Cerebellar nuclear complex (tissue), 1 donor: ENCODE results near the gene GNB1L.
"Not testable (repeated sequence)": the region's sequence is repeated elsewhere in the genome, so short reads cannot be mapped to it uniquely, and the experiment has no call there.

Experiments used
- DNase-seq, 2 experiments: peaks; one replicate each; lab custom pipeline; 2025; lab: John Stamatoyannopoulos, UW

GNB1L gene

DNA sequence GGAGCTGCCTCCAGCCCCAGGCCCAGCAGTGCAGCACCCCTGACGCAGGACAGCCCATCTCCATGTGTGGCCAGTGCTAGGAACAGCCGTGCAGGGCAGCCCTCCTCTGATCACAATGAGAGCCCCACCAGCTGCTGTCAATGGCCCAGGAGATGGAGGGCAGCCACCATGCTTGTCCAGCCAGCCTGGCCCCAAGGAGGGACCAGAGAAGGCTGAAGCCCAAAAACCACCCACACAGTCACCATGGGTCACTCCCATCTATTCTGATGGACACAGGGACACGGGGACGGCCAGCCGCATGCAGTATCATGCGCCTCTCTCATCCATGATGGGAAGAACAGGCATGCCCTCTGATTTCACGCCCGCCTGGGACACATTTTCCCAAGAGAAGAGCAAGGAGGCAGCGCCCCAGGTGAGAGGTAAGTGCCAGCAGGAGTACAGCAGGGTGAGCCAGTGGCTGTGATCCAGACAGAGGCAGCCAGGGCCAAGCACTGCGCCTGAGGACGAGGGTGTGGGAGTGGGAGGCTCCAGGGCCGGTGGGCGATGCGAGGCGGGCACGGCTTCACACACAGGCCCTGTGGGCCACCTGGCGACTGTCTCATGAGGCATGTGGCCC is 33.6 kb upstream of the GNB1L start:
- no peak for DNase-seq

DNA sequence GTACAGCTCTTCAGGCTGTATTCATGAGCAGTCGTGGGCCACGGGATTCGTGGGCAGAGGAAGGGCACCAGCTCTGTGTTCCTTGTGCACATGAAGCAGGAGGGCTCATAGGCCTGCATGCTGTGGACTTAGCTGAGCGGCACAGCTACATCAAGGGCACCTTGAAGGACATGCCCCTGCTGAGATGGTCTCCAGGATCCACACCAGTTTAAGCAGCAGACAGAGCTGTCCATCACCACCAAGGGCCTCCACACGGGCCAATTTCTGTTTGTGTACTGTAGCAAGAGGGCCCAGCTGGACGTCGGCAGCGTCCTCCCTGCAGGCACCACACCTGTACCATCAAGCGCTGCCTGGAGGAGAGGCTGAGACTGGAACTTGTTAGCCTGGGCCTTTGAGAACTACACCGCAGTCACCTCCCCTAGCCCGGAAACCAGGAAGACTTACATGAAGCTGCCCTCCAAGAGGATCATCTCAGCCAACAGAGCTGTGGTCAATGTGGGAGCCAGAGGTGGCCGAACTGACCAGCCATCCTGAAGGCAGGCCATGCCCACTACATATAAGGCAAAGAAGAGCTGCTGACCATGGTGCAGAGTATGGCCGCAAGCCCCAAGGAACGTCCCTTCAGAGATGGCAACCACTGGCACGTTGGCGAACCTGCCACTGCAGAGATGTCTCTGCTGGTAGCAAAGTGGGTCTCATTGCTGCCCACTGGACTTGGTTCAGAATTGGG is 32.7 kb upstream of the GNB1L start:
- DNase-seq = no peak

DNA sequence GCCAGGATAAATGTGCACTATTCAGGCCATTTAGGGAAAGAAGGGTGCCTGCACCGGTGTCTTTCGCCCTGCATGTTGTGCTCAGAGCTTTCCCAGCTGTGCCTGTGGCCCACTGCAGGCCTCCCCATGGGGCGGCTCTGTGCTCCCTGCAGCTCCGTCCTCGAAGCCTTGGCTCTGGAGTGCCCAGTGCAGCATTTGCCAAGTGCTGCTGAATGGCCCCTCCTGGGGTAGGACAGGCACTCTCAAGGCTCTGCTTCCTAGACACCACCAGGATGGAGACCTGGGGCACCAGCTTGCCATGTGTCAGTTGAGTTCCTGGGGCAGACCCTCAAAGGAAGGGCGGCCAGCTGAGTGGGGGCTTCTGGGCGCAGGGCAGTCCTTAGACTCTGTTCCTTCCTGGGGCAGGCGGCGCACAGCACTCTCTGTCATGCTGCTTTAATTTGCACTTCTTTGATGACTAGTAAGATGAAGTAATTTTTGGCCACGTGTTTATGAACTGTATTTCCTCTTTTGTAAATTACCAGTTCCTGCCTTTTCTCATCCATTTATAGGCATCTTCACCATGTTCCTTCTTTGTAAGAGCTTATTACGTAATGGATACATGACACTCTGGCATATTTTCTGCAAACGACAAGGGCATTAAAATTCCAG is 32.1 kb upstream of the GNB1L start:
- DNase-seq = no peak

DNA sequence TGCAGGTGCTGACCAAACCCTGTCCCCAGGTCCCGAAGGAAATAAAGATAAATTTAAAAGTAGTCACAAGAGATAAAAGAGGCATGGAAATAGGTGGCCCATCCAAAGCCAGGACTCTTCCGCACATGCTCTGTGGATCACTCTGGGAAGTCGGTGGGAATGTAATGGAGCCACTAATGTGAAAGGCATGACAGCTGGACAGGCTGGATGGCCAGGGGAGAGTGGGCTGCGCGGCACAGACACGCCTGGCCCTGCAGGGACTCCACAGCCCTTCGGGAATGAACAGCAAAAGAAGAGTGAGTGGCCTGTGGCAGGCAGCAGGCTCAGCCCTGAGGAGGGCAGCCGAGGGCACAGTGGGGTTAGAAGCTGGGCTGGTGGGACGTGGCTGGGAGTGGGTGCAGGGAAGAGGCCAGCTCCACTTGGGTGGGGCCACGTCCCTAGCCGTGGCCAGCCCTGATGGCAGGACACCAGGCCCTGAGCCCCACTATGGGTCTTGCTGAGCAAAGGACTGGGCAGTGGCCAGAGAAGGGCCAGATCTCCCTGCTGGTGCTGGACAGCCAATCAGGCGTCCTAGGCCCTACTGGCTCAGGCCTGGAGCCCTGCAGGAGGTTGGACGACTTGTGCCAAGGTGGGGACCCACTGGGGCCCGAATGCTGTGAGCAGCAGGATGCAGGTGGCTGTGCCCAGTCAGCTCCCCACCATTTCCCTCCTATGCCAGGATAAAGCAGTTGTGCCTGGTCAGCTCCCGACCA is 31.3 kb upstream of the GNB1L start:
- no peak for DNase-seq

DNA sequence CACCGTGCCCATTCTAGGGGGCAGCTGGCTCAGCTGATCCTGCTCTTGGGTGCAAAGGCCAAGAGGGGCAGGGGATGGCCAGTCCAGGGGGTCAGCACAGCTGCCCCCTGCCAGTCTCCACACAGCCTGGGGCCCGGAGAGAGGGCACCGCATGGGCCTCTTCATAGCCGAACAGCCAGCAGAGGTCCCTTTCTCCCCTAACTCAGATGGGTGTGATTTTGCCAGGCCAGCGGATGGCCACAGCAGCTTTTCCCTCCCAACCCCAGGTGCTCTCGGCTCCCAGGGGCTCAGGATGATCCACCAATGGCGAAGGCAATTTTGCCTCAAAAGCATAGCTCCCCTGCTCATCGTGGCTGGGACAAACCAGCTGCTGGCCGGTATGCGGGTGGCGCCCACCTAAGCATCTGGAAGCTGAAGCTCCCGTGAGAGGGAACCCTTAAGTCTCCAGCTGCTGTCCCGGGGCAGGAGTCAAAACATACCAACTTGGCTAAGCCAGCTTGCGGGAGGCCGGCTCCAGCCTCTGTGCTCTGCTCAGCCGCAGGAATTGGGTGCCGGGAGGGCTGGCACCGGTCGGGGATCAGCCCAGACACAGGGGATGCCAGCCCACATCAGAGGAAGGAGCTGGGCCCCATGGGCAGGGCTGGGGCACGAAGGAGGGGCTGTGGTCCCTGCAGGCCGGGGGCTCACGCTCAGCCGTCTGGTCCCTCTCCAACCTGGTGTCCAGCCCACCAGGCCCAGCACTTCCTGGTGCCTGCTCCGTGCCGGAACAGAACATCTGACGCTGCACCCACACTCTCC is 30.5 kb upstream of the GNB1L start:
- DNase-seq = no peak

DNA sequence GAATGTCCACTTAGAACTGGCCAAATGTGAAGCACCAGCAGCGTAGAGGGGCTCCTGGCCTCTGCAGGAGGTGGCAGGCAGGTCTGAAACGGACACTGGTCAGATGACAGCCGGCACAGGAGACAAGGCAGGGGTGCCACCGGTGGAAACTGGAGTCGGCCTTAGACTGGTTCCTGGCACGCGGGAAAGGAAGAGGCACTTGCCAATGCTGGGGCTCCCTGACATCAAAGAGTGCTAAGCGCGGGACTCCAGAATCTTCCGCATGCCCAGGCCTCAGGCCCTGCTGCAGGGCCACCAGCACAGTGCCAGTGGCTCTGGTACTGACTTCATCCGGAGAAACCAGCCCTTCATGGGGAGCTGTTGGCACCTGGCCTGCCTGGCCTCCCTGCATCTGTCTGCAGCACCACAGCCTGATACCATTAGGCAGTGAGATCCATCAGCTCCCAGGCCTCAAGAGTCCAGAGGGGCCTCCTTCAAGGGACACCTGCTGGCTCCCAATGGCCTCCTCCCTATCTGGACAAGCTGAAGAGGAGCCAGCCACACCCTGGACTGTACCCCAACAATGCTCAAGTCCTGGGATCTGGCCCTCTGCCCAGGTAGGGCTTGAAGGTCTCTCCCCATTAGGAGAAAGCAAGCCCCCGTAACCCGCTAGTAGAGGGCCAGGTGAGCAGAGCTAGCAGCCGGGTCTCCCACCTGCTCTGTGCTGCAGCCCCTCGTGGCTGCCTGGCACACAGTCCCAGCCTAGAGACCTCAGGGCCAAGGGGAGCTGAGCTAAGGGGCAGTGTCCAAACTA is 29.7 kb upstream of the GNB1L start:
- DNase-seq = no peak

DNA sequence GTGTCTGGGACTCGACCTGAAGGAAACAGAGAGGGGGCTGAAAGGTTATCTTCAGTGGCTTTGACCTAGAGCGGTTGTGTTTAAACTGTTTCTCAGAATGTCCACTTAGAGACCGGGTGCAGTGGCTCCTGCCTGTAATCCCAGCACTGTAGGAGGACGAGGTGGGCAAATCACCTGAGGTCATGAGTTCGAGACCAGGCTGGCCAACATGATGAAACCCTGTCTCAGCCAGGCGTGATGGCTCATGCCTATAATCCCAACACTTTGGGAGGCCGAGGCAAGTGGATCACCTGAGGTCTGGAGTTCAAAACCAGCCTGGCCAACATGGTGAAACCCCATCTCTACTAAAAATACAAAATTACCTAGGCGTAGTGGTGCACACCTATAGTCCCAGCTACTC is 28.8 kb upstream of the GNB1L start:
- not testable (repeated sequence) for DNase-seq

DNA sequence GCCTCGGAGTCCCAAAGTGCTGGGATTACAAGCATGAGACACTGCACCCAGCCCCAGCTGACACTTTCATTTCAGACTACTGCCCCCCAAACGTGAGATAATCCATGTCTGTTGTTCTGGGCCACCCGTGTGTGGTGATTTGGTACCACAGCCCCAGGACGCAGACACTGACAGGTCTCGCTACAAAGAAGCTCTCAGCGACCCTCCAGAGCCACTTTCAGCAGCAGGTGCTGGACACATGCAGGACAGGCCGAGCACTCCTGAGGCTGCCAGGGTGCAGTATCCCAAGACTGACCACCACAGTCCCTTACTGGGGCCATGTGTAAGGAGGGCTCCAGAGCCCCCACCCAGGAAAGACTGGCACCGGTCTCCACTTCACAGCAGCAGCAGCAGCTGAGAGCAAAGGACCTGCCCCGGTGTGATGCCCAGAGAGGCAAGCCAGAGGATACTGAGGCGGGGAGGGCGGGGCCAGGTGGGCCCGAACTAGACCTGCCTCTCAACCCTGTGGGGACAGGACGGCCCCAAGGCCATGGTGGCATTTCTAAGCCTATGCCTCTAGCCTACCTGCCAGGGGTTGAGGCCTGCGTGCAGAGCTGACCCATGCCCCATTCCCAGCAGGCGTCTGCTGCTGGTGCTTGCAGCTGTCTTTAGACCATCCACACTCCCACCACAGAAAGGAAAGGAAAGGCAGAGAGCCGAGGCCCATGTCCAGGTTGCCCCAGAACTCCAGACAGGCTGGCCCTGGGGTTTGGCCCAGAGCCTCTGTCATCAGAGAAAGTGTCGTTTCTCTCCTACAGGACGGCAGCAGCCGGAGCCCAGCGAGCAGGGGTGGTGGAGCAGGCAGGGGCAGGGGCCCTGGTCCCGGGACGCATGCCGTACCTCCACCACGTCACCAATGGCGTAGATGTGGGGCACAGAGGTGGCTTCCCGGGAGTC is 28.0 kb upstream of the GNB1L start:
- DNase-seq = no peak

DNA sequence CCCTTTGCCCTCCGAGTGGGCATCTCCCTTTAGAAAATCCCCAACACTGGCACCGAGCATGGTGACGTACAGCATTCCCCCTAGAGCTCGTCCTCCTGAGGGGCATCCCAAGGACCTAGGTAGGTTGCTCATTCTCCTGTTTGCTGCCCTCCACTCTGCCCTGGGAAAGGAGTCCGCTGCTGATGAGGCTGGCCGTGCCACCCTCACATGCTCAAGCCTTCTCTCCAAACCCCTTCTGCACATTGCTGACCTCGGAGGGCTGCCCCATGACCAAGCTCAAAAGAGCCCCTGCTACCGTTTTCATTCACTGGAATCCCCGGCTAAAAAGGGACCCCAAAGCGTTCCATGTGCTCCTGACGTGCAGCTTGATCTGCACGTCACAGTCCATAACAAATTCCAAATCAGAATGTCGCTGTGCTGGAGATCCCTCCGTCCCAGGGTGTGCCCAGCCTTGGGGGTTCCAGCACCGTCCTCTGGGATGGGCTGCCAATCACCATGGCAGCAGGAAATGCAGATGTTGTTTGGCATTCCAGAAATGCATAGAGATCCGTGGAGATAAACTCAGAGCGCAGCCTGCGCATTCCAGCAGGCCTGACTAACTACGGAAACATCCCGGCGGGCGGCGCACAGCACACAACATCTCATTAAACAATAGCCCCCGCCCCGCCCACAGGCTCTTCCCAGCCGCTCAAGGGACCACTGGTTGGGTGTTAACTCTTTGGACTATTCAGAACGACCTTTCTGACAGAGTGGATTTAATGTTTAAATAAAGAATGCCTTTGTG is 26.3 kb upstream of the GNB1L start:
- no peak for DNase-seq

DNA sequence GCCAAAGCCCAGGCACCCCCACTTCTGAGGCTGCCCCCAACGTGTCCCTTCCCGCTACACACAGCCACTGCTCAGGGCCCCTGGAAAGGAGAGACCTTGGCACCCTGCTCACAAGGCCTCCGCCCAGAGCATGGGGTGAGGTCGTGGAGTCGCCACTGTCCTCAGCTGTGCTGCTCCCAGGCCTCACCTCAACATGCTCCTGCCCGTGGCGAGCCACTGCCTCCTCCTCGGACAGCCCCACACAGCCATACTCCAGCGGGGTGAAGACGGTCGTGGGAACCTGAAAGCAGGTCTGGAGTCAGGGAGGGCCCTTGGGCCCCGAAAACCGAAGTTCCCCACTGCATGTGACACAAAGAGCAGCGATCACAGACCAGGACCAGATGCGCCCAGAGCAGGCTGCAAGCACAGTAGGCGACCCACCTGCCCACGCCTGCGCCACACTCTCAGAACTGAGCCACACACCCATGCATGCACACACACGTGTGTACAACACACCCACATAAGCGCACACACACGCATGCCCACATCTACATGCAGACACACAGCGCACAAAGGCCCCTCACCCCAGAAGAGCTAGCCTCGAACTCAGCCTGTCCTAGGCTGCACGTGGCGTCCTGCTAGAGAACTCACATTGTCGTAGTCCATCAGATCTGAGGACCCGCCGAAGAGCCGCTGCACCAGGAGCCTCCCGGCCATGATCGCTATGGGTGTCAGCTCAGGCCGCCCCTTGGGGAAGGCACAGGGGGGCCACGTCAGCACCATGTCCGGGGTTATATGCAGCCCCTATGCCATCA is 25.5 kb upstream of the GNB1L start:
- no peak for DNase-seq

DNA sequence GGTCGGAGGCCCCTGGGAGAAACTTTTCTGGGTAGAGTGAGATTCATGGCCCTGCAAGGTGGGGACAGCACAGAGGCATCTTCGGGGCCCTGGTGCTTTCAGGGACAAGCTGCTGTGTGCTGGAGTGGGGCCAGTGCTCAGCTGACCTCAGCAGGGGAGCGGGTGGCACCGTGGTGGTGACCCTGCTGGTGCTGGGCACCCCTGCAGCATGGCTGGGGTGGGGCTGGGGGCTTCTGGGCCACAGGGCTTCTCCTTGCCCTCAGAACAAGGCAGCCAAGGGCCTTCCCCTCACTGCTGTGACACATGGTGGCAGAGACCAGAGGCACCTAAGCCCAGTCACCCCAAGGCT is 24.9 kb upstream of the GNB1L start:
- no peak for DNase-seq

DNA sequence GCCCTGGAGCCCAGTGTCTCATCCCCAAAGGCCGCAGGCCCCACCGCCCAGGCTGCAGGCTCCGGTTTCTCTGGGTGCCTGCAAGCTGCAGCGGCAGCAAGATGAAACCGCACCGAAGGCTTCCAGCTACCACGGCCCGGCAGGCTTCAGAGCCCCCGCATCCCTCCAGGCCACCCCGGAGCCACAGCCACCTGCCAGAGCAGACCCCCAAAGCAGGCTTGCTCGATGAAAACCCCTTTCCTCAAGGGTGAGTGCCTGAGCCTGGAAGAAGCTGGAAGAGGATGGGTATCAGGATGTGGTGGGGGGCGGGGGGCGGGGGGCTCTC is 24.5 kb upstream of the GNB1L start:
- no peak for DNase-seq

DNA sequence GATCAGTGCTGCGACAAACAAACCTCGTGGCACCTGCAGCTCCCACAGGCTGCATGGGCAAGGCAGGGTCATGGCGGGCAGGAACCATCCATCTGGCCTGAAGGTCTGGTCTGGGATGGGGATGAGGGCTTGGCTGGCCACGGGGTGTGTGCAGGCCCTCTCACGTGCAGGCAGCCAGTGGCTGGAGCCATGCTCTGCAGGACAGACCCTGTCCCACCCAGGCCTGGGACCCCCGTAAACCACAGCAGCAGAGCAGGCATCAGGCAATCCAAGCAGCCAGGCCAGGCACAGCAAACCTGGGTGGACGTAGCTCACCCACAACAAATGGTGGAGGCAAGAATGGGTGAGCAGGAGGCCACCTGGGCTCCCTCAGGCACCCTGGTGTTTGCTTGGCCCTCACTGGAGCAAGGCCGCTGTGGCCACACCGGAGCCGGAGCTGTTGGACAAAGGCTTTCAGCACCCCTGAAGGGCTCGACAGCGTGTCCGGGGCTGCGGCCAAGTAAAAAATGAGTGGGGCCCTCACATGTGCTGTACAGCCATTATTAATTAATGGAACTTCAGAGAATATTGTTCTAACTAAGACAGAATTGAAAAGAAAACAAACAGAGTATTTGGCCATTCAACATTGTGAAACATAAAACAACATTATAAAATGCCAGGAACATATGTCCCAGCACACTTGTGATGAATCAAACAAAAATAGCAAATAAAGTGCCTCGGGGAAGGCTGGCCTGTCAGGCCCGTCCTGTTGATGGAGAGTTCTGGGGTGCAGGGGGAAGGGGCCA is 24.0 kb upstream of the GNB1L start:
- no peak for DNase-seq

DNA sequence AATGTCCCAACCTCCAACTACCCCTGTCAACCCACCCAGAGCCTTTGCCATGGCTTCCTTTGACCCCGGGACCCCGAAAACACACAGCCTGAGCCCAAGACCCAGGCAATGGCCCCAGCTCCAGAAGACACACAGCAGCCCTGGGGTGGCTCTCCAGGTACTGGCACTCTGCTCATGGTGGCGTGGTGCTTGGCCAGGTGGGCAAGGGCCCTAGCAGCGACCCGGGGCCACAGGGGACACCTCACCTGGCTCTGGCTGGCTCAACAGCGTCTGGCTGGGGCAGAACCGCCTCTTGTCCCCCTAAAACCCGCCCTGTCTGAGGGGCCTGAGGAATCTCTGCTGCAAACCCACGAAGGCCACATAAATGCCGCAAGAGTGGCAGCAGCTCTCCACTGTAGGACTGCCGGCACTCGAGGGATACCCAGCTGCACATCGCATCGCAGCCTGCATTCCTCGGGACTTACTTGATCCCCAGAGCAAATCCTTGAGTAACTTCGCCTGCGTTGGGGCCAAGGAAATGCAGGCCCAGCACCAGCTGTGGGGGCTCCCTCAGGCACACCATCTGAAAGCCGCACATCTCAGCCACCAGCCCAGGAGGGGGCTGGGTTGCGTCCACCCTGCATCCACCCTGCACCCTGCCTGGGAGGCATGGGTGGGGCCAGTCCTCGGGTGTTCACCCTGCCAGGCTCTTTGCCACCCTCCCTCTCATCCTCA is 23.1 kb upstream of the GNB1L start:
- DNase-seq = no peak

DNA sequence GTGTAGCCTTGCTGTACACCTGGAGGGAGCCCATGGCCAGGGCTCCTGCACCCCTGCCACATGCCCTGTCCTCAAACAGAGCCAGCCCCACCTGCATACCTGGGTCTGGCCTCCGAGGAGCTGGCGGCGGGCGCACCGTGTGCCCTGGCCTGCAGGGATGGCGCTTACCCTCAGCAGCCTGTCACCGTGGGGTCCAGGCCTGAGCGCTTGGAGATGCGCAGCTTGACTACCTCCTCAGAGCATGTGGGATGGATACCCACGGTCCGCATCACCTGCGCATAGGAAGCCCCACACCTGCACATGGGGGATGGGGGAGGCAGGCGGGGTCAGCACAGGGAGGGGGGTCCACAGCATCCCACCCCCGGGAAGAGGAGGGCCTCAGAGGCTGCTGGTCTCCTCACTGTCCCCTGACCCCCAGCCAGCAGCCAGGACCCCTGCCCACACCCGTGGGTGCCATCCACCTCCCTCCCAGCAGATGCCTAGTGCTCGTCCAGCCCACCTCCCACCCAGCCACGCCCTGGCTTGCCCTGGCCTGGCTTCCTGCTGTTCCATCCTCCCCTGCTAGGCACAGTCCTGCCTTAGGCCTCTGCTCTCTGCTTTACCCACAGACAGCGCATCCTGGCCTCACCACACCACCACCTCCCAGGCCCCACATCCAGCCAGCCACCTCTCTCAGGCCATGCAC is 22.4 kb upstream of the GNB1L start:
- no peak for DNase-seq

DNA sequence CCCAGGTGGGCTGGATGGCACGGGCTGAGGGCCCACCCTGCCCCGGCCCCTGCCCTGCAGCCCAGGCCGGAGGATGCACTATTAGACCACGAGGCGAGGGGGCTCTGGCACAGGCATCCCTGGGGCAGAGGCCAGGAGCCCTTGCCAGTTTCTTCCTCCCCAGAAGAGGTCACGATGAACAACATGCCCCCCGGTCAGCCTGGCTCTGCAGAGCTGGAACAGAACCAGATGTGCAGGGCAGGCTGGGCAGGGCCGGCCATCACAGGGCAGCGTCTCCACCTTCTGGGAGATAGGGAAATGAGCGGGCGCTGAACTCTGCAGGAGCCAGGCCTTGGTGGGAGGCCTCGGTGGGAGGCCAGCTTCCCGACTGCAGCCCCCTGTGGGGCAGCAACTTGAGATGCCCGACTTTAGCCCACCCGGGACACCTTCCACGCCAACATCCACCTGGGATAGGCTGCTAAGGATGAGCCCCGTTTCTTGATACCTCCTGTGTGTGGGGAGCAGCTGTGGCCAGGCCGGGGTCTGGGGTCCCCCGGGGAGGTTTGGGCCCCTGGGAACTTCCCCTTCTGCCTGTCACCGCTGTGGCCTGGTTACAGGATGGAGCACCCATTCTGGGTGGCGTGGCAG is 21.8 kb upstream of the GNB1L start:
- no peak for DNase-seq
